SK-N-SH treated with all-trans-retinoic acid at 6 μM for 48 hours (cell line): ENCODE results near the gene AMZ1.

Source experiments
- ARNTL ChIP-seq: fragments of 450-650 bp; formaldehyde crosslinking; IDR thresholded peaks from 2 replicates; pipeline ENCODE4 v1.5.0; 2020; ENCODE audit warnings: low read depth, mild to moderate bottlenecking, moderate library complexity, borderline replicate concordance
- CREB5 ChIP-seq: fragments of 250-450 bp; sonication (Bioruptor Pico); IDR thresholded peaks from 2 replicates; pipeline ENCODE4 v1.5.1; 2020; ENCODE audit warnings: low read depth, mild to moderate bottlenecking, moderate library complexity
- CSDC2 ChIP-seq: fragments of 250-450 bp; sonication (Bioruptor Pico); IDR thresholded peaks from 2 replicates; pipeline ENCODE4 v1.5.0; 2020; ENCODE audit warnings: mild to moderate bottlenecking, moderate library complexity
- PATZ1 ChIP-seq: fragments of 250-450 bp; sonication (Bioruptor Pico); IDR thresholded peaks from 2 replicates; pipeline ENCODE4 v1.8.0; 2020; ENCODE audit warnings: mild to moderate bottlenecking, moderate library complexity, borderline replicate concordance
- RARB ChIP-seq: fragments of 250-450 bp; sonication (Bioruptor Pico); IDR thresholded peaks from 2 replicates; pipeline ENCODE4 v1.8.0; 2021; ENCODE audit warnings: mild to moderate bottlenecking, moderate library complexity
- TCF4 ChIP-seq: fragments of 250-450 bp; sonication (Bioruptor Pico); IDR thresholded peaks from 2 replicates; pipeline ENCODE4 v1.8.0; 2021; ENCODE audit warnings: mild to moderate bottlenecking, moderate library complexity, borderline replicate concordance

- TF ChIP-seq CREB5 (CRISPR knock-in tag) = no peak
- no peak for TF ChIP-seq ARNTL
- TF ChIP-seq PATZ1 (CRISPR knock-in tag) = no peak
- no peak for TF ChIP-seq CSDC2 (CRISPR knock-in tag)
- no peak for TF ChIP-seq TCF4 (CRISPR knock-in tag)
- TF ChIP-seq RARB (CRISPR knock-in tag) = no peak
These were observed 27.6 kb downstream of the AMZ1 start for GRCh38 chr7:2715341-2716231.
